Fibroblast of villous mesenchyme (primary cell): ENCODE measurements around the gene KANK4. TPM values are rescaled to one million over a fixed set of nuclear protein-coding genes. Genes with fewer than 3 reads are reported as not detected.

ENCODE experiments used
- DNase-seq: peaks from one replicate; pipeline ENCODE4 v3.0.0-alpha.2; 2010; ENCODE audit warnings: low read depth
- H3K4me3 ChIP-seq: 2 replicates; pipeline ENCODE4 v1.5.1; 2011; ENCODE audit warnings: low read depth, mild to moderate bottlenecking, low read length
- total RNA-seq: library from RNA; depleted of rRNA; stranded (reverse); fragments of >200 nt; gene quantifications from 2 replicates; pipeline ENCODE4 v1.2.3, GENCODE V29; 2012
- TF ChIP-seq, protein P1 (sequence below): IDR thresholded peaks from 2 replicates; pipeline ENCODE4 v1.5.1; 2012; ENCODE audit warnings: low read depth, mild to moderate bottlenecking, low read length; ENCODE audit not compliant: insufficient read depth

Gene KANK4
- total RNA-seq, 1 donor = not detected

DNA sequence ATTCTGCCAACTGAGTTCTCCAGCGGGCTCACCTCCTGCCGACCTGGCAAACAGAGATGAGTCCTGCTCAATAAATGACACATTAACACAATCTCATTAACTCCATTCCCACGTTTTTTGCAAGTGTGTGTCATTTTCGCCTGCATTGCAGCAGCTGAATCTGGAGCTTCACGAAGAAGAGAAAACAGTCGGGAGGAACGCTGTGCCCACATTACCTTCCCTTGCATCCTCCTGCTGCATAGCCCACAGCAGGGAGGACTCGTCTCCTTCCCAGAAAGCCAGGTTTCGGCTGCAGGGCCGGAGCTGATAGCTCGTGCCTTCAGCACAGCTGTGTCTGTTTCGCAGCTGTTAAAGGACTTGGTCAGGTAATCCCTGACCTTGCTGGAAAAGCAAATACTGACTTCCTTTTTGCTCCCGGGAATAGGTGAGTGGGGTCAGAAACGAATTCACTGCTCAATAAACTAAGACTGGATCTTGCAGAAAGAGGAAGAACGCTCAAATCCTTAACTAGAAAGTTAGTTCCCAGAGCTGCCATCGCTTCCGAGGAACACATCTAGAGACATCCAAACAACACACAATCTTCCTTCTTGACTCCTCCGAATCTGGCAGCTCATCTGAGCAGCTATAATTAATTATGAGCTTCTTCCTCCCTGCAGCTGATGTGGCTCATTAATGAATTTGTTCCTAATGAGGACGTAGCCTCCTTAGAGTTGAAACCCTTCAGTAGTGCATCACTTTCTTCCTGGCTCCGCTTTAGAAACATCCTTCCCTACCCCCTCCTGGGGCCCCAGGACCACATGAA, 33.0 kb downstream of the KANK4 start:
- no peak overlapping the region for H3K4me3 ChIP-seq
- DNase-seq = no peak
- TF ChIP-seq, protein P1, sequence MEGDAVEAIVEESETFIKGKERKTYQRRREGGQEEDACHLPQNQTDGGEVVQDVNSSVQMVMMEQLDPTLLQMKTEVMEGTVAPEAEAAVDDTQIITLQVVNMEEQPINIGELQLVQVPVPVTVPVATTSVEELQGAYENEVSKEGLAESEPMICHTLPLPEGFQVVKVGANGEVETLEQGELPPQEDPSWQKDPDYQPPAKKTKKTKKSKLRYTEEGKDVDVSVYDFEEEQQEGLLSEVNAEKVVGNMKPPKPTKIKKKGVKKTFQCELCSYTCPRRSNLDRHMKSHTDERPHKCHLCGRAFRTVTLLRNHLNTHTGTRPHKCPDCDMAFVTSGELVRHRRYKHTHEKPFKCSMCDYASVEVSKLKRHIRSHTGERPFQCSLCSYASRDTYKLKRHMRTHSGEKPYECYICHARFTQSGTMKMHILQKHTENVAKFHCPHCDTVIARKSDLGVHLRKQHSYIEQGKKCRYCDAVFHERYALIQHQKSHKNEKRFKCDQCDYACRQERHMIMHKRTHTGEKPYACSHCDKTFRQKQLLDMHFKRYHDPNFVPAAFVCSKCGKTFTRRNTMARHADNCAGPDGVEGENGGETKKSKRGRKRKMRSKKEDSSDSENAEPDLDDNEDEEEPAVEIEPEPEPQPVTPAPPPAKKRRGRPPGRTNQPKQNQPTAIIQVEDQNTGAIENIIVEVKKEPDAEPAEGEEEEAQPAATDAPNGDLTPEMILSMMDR = no peak

DNA sequence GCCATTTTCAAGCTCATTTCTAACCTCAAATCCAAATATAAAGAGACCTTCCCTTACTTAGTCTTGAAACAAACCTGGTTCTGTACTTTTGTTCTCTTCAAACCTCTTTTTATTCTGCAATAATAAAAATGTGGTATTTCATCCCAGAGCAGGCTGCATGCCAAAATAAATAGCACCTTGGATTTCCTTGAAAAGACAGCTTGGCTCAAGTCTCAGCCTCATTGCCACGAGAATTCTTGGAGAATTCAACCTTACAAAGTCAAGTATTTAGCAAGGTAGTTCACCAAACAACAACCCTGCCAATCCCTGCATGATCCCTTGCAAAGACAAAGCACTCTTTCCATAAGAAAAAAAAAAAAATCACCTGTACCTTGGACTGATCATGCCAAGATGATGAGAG, 33.8 kb downstream of the KANK4 start:
- no peak for DNase-seq
- no peak overlapping the region for H3K4me3 ChIP-seq
- TF ChIP-seq, protein P1 = no peak

DNA sequence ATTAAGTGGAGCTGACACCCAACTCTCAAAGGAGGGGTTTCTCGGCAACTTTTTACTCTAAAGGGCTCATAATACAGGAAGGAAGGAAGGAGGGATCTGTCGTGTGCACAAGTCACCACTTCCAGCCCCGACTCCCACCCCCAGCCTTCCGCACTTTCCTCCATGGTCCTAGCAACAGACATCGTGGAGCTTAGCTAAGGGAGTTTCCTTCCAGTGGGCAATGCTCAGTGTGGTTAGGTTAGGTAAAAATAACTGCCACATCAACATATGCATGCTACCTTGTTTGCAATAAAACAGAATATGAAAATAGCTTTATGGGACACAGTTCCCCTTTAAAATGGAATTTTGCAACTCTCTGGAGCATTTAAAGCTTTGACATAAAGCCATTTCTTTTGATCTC, 35.2 kb downstream of the KANK4 start:
- no peak for DNase-seq
- TF ChIP-seq, protein P1 = no peak
- H3K4me3 ChIP-seq = no peak overlapping the region

DNA sequence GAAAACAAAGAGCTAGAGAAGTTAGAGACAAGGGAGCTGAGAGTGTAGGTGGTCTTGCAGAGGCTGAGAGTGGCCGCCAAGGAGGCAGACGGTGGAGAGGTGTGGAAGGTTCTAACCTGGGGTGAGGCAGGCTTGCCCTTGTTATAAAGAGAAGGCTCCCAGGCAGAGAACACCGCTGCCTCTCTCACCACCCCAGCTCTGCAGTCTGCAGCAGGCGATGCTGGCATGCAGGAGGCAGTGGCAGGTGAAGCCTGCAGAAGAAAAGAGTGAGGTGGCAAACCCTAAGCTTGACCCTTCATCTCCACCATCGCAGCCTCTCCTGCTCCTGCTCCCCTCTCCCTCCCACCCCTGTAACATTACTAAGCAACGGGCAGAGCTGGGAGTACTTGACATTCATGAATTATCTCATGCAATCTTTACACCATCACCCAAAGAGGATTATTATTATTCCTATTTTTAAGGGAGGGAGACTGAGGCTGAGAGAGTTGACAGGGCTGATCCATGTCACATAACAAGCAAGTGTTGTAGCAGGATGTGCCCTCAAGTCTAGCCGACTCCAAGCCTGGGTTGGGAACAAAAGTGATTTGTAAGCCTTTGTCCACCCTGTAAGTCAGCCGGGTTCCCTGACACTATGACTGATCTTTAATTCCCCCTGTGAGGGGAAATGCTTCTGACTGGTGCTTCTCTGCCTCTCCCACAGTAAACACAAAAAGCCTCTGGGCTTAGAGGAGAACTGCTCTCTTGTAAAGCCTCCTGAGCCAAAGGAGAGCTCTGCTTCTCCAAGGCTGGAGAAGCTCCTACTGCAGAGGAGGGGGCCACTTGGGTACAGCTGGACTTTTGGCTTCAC, 36.1 kb downstream of the KANK4 start:
- no peak overlapping the region for H3K4me3 ChIP-seq
- TF ChIP-seq, protein P1 = no peak
- DNase-seq = no peak

DNA sequence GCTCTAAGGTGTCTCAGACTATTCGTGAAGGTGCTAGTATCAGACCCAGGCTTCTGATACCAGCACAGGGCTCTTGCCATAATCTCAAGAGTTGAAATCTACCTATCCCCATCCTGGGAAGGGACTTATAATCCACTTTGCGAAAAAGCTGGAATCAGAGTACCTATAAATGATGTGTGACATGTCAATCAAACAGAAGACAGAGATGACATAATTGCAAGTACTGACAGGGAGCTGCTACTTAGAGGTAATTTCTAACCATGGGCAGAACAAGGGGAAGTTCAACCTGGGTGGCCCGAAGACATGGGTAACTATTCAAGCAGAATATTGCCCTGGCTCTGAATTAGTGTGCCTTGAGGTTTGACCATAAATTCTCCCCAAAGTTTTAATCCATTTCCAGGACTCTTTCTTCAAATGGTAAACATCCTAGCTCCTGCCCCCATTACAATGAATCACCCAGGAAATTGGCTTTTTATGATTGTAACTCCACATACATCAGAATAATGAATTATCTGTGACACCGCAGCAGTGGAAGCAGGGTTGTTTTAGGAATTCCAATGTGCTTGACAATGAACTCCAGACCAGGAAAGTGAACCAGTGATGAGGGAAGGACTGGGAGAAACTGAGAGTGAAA, 37.2 kb downstream of the KANK4 start:
- TF ChIP-seq, protein P1 = no peak
- no peak overlapping the region for H3K4me3 ChIP-seq
- no peak for DNase-seq

DNA sequence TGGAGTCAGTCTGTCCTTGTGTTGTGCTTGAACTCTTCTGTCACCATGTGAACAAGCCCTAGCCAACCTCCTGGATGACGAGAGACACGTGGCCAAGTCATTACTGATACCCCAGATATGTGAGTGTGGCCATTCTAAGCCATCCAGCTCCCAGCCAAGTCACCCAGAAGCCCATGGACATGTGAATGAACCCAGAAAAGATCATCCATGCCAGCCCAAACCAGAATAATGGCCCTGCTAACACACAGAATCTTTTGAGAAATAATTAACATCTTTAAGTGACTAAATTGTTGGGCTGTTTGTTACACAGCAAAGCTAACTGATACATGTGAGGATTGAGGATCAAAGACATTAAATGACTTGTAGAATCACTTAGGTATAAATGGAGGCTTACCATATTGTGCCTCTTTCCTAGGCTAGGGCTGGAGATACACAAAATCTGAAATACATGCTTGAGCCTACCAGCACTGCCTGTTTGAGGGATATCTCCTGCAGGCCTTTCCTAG, 38.2 kb downstream of the KANK4 start:
- DNase-seq = no peak
- no peak overlapping the region for H3K4me3 ChIP-seq
- TF ChIP-seq, protein P1 = no peak
